ENCODE data around the gene IRF9.

GRCh38 chr14:24138396-24139271 is 22.4 kb upstream of the IRF9 start:
- no peak for TF ChIP-seq CTCF (conservative IDR thresholded peaks at IDR 0.05; ENCODE audit: low read length)
- no peak for TF ChIP-seq EZH2phosphoT487 (IDR thresholded peaks at IDR 0.05; ENCODE audit: borderline replicate concordance, low read depth, low read length)

Measured in OCI-LY7 (cell line).